ENCODE data around the gene DOCK3.
"Not testable (repeated sequence)": the region's sequence is repeated elsewhere in the genome, so short reads cannot be mapped to it uniquely, and the experiment has no call there.

The DOCK3 gene

DNA sequence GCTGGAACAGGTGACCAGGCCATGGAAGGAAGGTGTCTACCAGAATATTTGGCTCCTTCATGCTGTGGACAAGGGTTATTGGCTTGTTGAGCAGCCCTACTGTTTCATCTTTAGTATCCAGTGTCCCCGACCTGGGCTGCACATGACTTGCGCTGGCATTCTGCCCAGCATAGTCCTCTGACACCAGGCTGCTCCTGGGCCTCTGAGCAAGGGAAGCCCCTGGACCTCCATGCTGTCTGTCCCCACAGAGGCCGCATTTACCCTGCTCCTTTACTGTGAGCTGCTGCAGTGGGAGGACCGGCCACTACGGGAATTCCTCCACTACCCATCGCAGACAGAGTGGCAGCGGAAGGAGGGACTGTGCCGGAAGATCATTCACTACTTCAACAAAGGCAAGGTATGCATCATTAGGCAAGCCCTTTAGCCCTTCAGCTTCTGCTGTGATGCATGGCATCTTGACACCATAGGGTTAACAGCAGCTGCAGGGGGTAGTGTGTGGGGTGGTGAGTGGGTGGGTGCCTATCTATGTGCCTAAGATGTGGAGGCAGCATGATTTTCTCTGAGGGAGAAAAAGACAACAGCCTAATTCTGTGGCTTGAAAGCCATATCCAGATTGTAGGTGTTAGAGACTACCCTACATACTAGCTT, 666.4 kb downstream of the DOCK3 start:
- no peak for DNase-seq

DNA sequence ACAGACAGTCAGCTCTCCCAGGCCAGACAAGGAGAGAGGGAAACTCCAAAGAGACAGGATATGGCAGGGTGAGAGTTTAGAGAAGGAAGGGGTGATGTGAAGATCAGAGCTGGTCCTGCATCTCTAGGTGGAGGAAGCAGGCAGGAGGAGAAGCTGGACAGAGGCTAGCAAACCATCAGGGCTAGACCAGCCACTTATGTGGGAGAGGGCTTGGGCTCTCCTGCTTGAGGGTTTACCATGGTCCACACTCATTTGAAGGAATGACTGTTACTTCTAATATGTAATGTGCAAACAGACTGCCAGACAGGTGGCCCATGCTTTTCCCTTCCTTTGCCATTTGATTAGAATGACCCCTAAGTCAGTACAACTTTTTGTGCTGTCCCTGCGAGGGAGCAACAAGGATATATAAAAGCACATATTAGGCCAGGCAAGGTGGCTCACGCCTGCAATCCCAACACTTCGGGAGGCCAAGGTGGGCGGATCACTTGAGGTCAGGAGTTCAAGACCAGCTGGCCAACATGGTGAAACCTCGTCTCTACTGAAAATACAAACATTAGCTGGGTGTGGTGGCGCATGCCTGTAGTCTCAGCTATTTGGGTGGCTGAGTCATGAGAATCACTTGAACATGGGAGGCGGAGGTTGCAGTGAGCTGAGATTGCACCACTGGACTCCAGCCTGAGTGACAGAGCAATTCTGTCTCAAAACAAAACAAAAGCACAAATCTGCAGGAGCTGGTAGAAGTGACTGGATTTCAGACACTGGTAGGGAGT, 669.4 kb downstream of the DOCK3 start:
- DNase-seq, result no peak

DNA sequence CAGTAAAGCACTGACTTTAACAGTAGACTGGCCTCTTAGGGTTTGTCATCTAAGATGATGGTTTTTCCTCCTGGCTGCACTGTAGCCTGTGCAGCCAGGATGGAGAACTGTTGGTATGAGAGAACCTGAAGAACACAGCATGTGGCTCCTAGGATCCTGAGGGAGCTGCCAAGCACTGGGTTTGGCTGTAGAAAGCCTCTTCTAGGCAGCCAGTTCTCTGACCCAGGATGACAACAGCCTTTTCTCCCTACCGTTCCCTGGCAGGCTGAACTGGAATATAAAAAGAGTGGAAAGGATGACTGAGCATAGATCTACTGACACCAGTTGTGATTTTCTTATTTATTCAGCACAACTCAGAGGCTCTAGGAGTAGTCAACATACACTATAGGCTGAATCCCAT, 676.0 kb downstream of the DOCK3 start:
- DNase-seq, result no peak

DNA sequence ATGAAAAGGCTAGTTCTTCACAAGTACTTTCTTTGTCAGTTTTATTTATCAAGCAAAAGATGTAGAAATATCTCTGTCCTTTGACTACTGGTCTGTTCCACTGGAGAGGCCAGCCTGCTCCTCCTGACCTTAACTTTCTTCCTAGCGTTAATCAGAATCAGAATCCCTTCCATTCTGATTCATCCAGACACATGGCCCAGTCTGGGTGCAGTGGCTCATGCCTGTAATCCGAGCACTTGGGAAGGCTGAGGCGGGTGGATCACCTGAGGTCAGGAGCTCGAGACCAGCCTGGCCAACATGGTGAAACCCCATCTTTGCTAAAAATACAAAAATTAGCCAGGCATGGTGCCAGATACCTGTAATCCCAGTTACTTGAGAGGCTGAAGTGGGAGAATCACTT, 678.4 kb downstream of the DOCK3 start:
- no peak for DNase-seq

DNA sequence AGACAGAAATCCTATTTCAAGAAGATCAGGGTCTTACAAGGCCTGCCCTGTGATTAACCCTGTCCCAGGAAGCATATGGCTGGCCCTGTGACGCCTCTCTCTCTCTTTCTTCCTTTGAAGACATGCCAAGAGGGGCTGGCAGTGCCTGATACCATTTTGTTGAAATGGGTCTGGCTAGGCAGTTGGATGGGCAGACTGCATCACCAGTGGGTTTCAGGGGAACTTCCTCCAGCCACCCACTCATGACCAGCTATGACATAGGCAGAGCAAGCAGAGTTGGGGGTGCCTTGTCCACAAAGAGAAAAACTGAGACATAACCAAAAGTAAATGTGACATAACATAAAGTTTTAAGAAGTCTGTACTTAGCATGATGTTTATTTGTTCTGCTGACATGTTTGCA, 679.0 kb downstream of the DOCK3 start:
- DNase-seq, result no peak

DNA sequence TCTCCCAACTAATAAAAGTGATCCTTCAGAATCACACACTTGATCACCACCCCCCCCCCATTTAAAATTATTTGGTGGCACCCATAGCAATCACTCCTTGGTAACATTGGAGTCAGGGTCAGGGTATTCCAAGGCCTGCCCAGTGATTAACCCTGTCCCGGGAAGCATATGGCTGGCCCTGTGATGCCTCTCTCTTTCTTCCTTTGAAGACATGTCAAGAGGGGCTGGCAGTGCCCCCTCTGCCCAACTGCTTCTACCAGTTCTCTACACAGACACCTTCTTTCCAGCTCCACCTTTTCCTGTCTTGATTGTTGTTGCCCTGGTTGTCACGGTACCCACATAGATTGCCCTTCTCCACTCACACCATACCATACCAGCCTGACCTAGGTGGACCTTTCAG, 679.4 kb downstream of the DOCK3 start:
- DNase-seq, result no peak

DNA sequence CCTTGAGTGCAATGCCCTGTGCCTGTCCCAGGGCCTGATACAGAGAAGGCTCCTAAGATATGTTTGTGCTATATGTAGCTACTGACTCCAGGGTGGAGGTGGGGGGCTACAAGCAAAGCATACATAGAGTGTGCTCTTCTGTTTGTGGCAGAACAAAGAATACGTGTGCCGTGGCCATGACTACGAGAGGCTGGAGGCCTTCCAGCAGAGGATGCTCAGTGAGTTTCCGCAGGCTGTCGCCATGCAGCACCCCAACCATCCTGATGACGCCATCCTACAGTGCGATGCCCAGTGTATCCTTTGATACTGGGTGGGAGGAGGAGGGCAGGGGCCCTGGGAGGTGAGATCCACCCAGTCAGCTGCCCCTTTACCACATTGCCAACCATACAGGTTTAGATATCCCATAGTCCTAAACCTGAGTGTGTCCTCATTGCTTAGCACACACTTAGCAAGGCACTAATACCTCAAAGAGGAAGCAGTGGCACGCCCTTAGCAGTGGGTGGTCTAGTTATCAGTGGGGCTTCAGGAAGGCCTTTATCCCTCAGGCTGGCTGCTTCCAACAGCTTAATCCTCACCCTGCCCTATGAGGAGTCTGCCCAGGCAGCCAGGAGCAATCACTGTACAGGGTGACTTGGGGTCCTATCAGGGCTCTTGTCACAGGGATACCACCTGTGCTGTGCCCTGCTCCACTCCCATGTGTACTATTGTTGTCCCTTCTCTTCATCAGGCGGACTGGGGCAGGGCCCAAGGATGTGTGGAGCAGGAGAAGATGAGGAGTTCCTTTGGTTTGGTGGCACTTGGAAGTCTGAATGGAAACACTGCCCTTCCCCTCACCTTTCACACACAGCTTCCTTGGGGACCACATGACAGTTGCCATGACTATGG, 680.2 kb downstream of the DOCK3 start:
- no peak for DNase-seq

DNA sequence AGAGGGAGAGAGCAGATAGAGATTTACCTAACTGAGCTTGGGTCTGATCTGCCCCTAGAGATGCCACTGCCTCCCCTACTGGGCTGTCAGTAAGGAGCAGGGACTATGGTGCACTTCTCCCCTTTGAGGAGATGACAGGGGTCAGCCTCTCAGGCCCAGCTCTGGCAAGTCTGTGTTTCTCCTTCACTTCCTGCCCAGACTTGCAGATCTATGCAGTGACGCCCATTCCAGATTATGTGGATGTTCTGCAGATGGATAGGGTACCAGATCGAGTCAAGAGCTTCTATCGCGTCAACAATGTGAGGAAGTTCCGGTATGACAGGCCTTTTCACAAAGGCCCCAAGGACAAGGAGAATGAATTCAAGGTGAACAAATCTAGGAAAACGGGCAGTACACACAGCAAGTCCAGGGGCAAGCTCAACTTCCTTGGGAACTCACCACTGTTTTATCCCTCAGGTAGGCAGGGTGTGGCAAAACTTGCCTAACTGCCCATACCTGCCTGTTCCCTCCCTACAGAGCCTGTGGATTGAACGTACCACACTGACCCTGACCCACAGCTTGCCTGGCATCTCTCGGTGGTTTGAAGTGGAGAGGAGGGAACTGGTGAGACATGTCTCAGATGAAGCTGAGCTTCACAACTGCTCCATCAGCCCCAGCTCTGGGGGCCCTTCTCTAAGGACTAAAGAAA, 681.3 kb downstream of the DOCK3 start:
- DNase-seq, result no peak

DNA sequence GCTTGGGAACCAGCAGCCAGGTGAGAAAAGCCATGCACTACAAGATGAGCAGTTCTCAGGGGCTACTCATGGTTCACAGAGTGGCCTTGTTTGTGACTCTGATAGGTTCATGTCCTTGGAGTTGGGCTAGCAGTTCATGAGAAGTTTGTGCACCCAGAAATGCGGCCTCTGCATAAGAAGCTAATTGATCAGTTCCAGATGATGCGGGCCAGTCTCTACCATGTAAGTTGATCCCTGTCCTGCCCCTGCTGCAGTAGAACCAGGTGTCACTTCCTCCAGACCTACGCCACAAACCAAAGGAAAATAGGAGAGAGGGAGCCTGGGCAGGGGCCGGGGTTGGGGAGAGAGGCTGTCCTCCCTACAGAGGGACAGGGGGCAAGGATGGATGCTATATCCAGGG, 683.1 kb downstream of the DOCK3 start:
- no peak for DNase-seq

DNA sequence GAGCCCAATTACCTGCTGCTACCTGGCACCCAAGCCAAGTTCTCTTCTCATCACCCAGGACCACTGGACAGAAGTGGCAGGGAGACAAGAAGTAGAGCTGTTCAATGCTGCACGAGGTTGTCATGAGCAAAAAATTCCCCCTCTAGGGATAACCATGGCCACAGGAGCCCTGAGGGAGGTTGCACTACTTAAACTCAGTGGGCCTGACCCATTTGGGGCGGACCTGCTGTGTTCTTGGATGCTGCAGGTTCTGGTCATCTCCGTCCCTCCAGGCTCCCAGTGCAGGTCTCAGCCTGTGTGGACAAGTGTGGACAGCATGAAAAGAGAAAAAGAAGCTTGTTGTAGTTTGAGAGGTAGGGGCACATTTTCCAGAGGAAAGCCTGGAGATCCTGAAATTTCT, 684.3 kb downstream of the DOCK3 start:
- no peak for DNase-seq

DNA sequence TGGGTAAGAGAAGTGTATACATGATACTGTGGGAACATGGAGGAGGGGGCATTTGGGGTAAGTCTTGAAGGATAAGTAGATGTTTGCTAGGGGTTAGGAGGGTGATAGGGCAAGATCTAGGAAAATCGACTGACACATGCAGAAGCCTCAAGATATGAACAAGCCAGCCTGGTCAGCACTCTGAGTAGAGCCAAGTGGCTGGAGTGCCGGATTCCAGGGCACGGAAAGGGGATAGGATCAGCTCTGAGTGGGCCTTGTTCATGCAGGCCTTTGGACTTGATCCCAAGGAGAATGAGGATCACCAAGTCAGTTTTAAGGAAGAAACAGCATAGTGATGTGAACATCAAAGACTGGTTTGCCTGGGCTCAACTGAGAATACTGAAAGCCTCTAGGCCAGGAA, 686.1 kb downstream of the DOCK3 start:
- DNase-seq, result no peak

DNA sequence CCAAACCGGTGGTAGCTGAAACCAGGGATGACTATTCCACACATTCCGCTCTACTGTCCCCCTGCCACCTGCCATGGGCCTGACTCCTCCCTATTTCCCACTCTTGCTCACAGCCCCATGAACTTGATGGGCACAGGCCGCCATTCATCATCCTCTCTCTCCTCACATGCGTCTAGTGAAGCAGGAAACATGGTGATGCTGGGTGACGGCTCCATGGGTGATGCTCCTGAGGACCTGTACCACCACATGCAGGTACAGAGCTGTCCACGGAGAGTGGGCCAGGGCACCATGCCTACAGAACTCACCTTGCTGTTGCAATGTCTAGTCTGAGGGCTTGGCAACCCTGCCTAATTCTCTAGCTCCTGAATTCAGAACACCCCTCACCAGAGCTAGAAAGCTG, 687.0 kb downstream of the DOCK3 start:
- no peak for DNase-seq

DNA sequence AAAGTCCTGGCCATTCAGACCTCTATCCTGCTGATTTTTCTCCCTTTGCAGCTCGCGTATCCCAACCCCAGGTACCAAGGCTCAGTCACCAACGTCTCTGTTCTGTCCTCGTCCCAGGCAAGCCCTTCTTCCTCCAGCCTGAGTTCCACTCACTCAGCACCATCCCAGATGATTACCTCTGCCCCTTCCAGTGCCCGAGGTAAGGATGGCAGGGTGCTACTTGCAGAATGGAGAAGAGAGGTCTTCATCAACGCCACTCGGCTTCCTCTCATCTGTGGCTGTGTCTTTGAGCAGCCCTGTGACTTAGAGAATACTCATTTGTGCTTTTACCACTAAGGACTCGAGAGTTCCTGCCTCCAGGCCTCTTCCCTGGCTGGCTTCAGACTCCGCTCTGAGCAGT, 687.7 kb downstream of the DOCK3 start:
- no peak for DNase-seq

DNA sequence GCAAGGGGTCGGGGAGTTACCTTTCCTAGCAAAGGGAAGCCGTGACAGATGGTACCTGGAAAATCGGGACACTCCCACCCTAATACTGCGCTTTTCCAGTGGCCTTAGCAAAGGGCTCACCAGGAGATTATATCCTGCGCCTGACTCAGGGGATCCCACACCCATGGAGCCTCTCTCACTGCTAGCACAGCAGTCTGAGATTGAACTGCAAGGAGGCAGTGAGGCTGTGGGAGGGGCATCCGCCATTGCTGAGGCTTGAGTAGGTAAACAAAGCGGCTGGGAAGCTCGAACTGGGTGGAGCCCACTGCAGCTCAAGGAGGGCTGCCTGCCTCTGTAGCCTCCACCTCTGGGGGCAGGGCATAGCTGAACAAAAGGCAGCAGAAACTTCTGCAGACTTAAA, 693.5 kb downstream of the DOCK3 start:
- not testable (repeated sequence) for DNase-seq

DNA sequence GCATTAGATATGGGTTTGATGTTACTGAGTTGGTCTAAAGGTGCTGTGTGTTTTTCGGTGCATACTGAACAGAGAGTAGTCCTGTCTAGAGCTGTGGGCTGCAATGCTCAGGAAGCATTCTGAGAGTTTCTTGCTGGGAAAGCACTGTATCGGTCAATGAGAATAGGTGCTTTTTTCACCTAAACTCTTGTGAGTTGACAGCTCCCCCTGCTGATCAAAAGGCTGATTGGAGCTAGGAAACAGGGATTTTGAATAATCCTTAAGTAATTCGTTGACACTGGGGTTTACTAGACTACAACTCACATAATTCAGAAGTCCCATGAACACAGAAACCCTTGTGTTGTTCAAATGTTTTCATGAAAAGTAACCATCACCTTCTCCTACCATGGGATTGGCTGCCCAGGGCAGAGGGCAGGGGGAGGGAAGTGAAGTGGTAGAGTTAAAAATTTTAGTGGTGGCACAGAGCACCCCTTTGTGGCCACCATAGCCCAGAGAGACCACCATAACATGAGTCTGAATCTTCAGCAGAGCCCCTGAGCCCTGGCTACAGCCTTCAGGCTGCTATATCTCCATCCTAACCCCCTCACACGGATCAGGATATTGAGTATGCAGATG, 697.3 kb downstream of the DOCK3 start:
- DNase-seq, result no peak

DNA sequence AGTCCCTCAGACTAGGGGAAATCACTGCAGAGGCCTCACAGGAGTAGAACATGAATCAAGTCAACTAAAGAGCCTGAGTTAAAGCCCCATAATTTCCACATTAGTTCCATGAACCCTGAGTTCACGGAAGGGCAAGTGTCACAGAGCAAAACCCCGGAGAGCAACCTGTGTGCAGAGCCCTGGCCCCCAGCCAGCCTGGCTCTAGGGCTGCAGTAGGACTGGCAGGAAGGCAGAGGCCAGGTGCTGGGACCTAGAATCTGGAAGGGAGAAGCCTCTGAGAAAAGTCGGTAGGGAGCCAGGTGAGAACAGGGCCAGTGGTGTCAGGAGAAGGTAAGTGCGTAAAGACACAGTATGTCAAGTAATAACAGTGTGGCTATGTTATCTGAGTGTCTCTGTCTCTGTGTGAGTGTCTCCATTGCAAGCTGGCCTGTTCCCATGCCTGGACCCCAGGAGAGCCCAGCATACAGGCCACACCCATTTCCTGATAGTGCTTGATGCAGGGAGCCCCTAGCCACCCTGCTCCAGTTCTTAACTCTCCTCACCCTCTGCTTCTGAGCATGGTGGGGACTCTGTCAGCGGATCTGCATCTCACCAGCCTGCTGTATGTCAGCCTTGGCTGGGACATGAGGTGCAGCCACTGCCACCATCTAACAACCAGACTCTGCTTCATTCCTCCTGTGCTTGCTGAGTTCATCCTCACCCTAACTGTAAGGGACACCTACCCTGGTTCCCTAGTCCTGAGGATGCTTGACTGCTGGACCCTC, 699.1 kb downstream of the DOCK3 start:
- no peak for DNase-seq

DNA sequence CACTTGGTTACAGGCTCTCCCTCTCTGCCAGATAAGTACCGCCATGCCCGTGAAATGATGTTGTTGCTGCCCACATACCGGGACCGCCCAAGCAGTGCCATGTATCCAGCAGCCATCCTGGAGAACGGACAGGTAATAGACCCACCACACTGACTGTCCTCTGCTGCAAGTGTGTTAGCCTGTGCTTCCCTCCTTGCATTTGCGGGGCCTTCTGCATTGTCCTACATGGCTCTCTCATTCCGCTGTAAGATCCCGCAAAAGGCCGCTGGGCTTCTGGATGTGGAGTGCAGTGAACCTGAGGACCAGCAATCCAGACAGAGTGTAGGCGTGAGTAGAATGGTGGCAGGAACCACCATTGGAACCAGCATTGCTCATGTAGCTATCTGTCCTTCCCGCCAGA, 699.7 kb downstream of the DOCK3 start:
- DNase-seq, result no peak

DNA sequence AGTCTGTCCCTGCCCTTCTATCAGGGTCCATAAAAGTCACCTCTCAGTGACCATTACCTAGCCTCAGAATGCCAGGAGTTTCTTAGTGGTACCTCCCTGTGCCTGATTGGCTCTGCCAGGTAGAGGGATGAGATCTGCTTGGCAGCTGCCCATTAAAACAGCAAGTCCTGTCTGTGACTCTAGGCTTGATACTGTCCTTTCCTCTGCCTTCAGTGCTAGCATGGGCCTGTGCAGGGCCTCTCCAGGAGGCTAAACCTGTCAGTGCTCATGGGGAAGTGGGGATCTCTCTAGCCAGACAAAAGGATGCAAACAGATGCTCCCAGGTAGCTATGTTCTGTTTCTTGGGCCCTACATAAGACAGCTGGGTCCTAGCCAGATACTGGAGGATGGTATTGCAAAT, 700.4 kb downstream of the DOCK3 start:
- no peak for DNase-seq

DNA sequence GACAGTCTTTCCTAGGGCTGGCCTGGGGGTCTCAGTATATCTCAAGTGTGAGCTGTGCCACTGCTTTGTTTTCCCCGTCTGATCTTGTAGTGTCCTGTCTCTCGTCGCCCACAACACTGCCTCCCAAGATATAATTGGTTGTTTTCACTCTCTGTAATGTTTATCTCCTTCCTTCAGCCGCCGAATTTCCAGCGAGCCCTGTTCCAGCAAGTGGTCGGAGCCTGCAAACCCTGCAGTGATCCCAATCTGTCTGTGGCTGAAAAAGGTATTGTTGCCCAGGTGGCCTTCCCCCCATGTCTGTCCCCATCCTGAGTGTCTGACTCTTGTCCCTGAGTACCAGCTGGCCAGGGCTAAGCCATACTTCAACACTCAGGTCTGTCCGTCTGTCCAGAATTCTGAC, 700.8 kb downstream of the DOCK3 start:
- no peak for DNase-seq

DNA sequence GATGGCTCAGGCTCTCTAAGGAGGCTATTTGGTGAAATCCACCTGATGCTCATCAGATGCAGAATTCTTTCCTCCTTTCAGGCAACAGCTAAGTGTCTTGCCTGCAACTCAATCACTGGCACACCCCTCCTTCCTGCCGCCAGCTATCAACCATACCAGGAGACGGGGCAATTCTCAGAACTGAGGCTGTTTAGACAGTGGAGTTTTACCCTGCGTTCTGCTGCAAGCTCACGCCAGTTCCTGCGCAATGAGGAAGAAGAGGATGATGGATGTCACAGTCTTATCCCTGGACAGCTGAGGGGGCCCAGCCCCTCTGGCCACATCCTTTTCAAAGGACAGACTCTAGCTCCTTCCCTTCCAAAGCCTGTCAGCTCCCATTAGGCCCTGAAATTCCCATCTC, 703.3 kb downstream of the DOCK3 start:
- DNase-seq, result no peak

DNA sequence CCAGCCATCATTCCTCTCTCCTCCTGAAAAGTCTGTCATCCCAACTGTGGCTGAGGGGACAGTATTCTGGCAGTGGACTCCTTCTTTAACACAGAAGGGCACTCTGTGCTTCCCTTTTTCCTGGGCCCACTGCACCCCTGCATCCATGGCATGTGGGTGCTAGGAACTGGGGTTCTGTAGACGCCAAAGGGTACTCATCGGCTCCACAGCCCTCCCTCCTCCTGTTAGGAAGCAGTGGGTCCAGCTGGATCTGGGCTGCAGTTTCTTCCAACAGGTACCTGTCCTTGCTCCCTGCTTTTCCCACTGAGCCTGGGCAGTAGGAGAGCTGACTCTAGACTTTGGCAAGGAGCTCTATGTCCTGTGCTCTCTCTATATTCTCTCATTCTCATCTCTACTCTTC, 704.0 kb downstream of the DOCK3 start:
- no peak for DNase-seq

DNA sequence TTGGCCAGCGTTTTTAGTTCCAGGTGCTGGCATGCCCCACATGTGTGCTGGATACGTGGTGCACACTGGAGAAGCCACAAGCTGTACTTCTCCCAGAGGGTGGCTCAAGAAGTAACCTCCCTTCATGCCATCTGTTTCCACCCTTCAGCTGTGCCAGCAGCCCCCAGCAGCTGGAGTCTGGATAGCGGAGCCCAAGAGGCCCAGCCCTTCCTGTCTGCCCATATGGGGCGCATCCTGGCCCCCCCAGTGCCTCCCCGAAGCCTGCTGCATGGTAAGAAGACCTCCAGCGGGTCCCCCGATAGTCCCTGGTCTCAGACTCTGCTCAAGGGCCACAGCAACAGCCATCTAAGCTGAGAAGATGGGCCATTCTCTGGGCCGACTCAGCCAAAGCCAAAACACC, 704.6 kb downstream of the DOCK3 start:
- no peak for DNase-seq

Measured in 8988T (cell line).